ENCODE data around the gene JHY. TPM values are rescaled to one million over a fixed set of nuclear protein-coding genes. Genes with fewer than 3 reads are reported as not detected.

Gene JHY
- 2.4 and 2.6 TPM in 2 replicates for total RNA-seq (2014; rRNA removed; shearing (Covaris generic))

GRCh38 chr11:122882189-122882856 is at the start of gene JHY:
JHY (plus strand) TSS chr11:122882759; CDS start chr11:122885850, 3,091 bp downstream.
- peaks cover 11% of the 10 kb centered on the region; the same call in 1 of the 2 replicates for H3K4me1 ChIP-seq (replicated peaks)
- peak; percentile 10 to 50 for DNase-seq (ENCODE audit: low read depth in 1 of 2, low spot score in 2 of 2)
- H3K27ac ChIP-seq = peak within 1 kb of the TSS; percentile 89
- no peaks in the 10 kb centered on the region for H3K36me3 ChIP-seq
- peak within 1 kb of the TSS; percentile 55 for H3K4me3 ChIP-seq
- H3K9me3 ChIP-seq (replicated peaks) = no peaks in the 10 kb centered on the region
- no peaks in the 10 kb centered on the region for H3K27me3 ChIP-seq (replicated peaks)

GRCh38 chr11:122833846-122834464 is 48.6 kb upstream of the JHY start:
- no peaks in the 10 kb centered on the region for H3K9me3 ChIP-seq (replicated peaks)
- H3K36me3 ChIP-seq = no peaks in the 10 kb centered on the region
- no peak for DNase-seq (ENCODE audit: low read depth in 1 of 2, low spot score in 2 of 2)
- H3K4me1 ChIP-seq (replicated peaks) = no peaks in the 10 kb centered on the region
- no peaks in the 10 kb centered on the region for H3K27me3 ChIP-seq (replicated peaks)
- H3K27ac ChIP-seq = no peak overlapping the region
- no peak overlapping the region for H3K4me3 ChIP-seq

- no peak for DNase-seq (ENCODE audit: low read depth in 1 of 2, low spot score in 2 of 2)
- Histone ChIP-seq H3K9me3 (replicated peaks) (no peaks in the 10 kb centered on the region), H3K27ac (no peak overlapping the region), H3K36me3 (no peaks in the 10 kb centered on the region), H3K4me1 (replicated peaks) (no peaks in the 10 kb centered on the region), H3K27me3 (replicated peaks) (no peaks in the 10 kb centered on the region), H3K4me3 (no peak overlapping the region)
Measured at GRCh38 chr11:122836916-122837315, 45.6 kb upstream of the JHY start.

- Histone ChIP-seq H3K27me3 (replicated peaks) (no peaks in the 10 kb centered on the region), H3K4me1 (replicated peaks) (no peaks in the 10 kb centered on the region), H3K9me3 (replicated peaks) (no peaks in the 10 kb centered on the region), H3K36me3 (no peaks in the 10 kb centered on the region), H3K27ac (no peak overlapping the region), H3K4me3 (no peak overlapping the region)
- DNase-seq (ENCODE audit: low read depth in 1 of 2, low spot score in 2 of 2) = no peak
Measured at GRCh38 chr11:122837528-122838346, 44.8 kb upstream of the JHY start.

GRCh38 chr11:122843281-122844141 is 39.0 kb upstream of the JHY start:
- Histone ChIP-seq H3K36me3 (no peaks in the 10 kb centered on the region), H3K4me1 (replicated peaks) (no peaks in the 10 kb centered on the region), H3K27me3 (replicated peaks) (no peaks in the 10 kb centered on the region), H3K4me3 (no peak overlapping the region), H3K27ac (no peak overlapping the region), H3K9me3 (replicated peaks) (no peaks in the 10 kb centered on the region)
- DNase-seq (ENCODE audit: low read depth in 1 of 2, low spot score in 2 of 2) = no peak

- peaks cover 11% of the 10 kb centered on the region for H3K4me1 ChIP-seq (replicated peaks)
- DNase-seq (ENCODE audit: low read depth in 1 of 2, low spot score in 2 of 2) = no peak
- no peak overlapping the region for H3K27ac ChIP-seq
- no peaks in the 10 kb centered on the region for H3K36me3 ChIP-seq
- no peaks in the 10 kb centered on the region for H3K9me3 ChIP-seq (replicated peaks)
- no peaks in the 10 kb centered on the region for H3K27me3 ChIP-seq (replicated peaks)
- no peak overlapping the region for H3K4me3 ChIP-seq
Measured at GRCh38 chr11:122847466-122847865, 35.1 kb upstream of the JHY start.

GRCh38 chr11:122848186-122848585 is 34.4 kb upstream of the JHY start:
- Histone ChIP-seq H3K9me3 (replicated peaks) (no peaks in the 10 kb centered on the region), H3K4me1 (replicated peaks) (peaks cover 11% of the 10 kb centered on the region), H3K27me3 (replicated peaks) (no peaks in the 10 kb centered on the region), H3K4me3 (no peak overlapping the region), H3K36me3 (no peaks in the 10 kb centered on the region), H3K27ac (no peak overlapping the region)
- no peak for DNase-seq (ENCODE audit: low read depth in 1 of 2, low spot score in 2 of 2)

GRCh38 chr11:122850076-122850631 is 32.4 kb upstream of the JHY start:
- Histone ChIP-seq H3K27me3 (replicated peaks) (no peaks in the 10 kb centered on the region), H3K9me3 (replicated peaks) (no peaks in the 10 kb centered on the region), H3K4me3 (no peak overlapping the region), H3K36me3 (no peaks in the 10 kb centered on the region), H3K4me1 (replicated peaks) (peaks cover 11% of the 10 kb centered on the region), H3K27ac (peak overlapping the region; percentile 39)
- peak; percentile 56 to 61 for DNase-seq (ENCODE audit: low read depth in 1 of 2, low spot score in 2 of 2)

- Histone ChIP-seq H3K27ac (no peak overlapping the region), H3K9me3 (replicated peaks) (no peaks in the 10 kb centered on the region), H3K27me3 (replicated peaks) (no peaks in the 10 kb centered on the region), H3K4me1 (replicated peaks) (peaks cover 15% of the 10 kb centered on the region), H3K36me3 (no peaks in the 10 kb centered on the region), H3K4me3 (no peak overlapping the region)
- no peak for DNase-seq (ENCODE audit: low read depth in 1 of 2, low spot score in 2 of 2)
Measured at GRCh38 chr11:122851366-122851966, 31.1 kb upstream of the JHY start.

GRCh38 chr11:122852074-122852795 is 30.3 kb upstream of the JHY start:
- Histone ChIP-seq H3K36me3 (no peaks in the 10 kb centered on the region), H3K4me1 (replicated peaks) (peaks cover 16% of the 10 kb centered on the region), H3K27me3 (replicated peaks) (no peaks in the 10 kb centered on the region), H3K4me3 (no peak overlapping the region), H3K27ac (no peak overlapping the region), H3K9me3 (replicated peaks) (no peaks in the 10 kb centered on the region)
- DNase-seq (ENCODE audit: low read depth in 1 of 2, low spot score in 2 of 2) = no peak

- no peak overlapping the region for H3K27ac ChIP-seq
- H3K27me3 ChIP-seq (replicated peaks) = no peaks in the 10 kb centered on the region
- no peak overlapping the region for H3K4me3 ChIP-seq
- no peak for DNase-seq (ENCODE audit: low read depth in 1 of 2, low spot score in 2 of 2)
- H3K4me1 ChIP-seq (replicated peaks) = peaks cover 16% of the 10 kb centered on the region
- H3K9me3 ChIP-seq (replicated peaks) = no peaks in the 10 kb centered on the region
- H3K36me3 ChIP-seq = no peaks in the 10 kb centered on the region
Measured at GRCh38 chr11:122852796-122853160, 29.8 kb upstream of the JHY start.

- Histone ChIP-seq H3K9me3 (replicated peaks) (no peaks in the 10 kb centered on the region), H3K36me3 (no peaks in the 10 kb centered on the region), H3K27me3 (replicated peaks) (no peaks in the 10 kb centered on the region), H3K4me3 (no peak overlapping the region), H3K4me1 (replicated peaks) (peaks cover 16% of the 10 kb centered on the region), H3K27ac (no peak overlapping the region)
- DNase-seq (ENCODE audit: low read depth in 1 of 2, low spot score in 2 of 2) = no peak
Measured at GRCh38 chr11:122853261-122853660, 29.3 kb upstream of the JHY start.

All from SJSA1 (cell line).